ENCODE results near the gene POFUT1. TPM values are rescaled to one million over a fixed set of nuclear protein-coding genes. Genes with fewer than 3 reads are reported as not detected.
A peak's percentile ranks its signal among the peaks of the same experiment; 100 is the strongest.

Gene POFUT1
- total RNA-seq, 4 donors from 2014 or later: 28.8 to 42.4 (median 33.5) TPM

GRCh38 chr20:32201296-32201976, 6.2 kb upstream of the POFUT1 start:
- no peak for TF ChIP-seq EP300 (IDR thresholded peaks at IDR 0.05)
- TF ChIP-seq POLR2AphosphoS5 (IDR thresholded peaks at IDR 0.05): no peak
- no peak for TF ChIP-seq CTCF (IDR thresholded peaks at IDR 0.05)
- no peak for TF ChIP-seq POLR2A (IDR thresholded peaks at IDR 0.05)
- H3K4me1 ChIP-seq: peaks cover 16 to 52% (median 30%) of the 10 kb centered on the region in 3 donors
- no peaks in the 10 kb centered on the region for H3K9me3 ChIP-seq
- H3K27ac ChIP-seq: peak overlapping the region in 2 of 4 donors; percentile 89 to 91
- 83 to 86% methylated on average over 3 to 4 of the region's 4 CpGs for WGBS, 2 donors (ENCODE audit: low coverage in 1 of 2)
- no peak overlapping the region for H3K4me3 ChIP-seq
- peaks cover 0 to 58% of the 10 kb centered on the region in 2 donors for H3K36me3 ChIP-seq
- ATAC-seq: no peak
- no peaks in the 10 kb centered on the region for H3K27me3 ChIP-seq

GRCh38 chr20:32201977-32202363, 5.7 kb upstream of the POFUT1 start:
- peak overlapping the region in 2 of 4 donors; percentile 89 to 91 for H3K27ac ChIP-seq
- H3K4me1 ChIP-seq: peaks cover 16 to 58% (median 35%) of the 10 kb centered on the region in 3 donors
- 89 to 100% methylated on average over 2 to 4 of the region's 8 CpGs for WGBS, 2 donors (ENCODE audit: low coverage in 1 of 2)
- no peak for ATAC-seq
- H3K36me3 ChIP-seq: peaks cover 0 to 53% of the 10 kb centered on the region in 2 donors
- H3K27me3 ChIP-seq: no peaks in the 10 kb centered on the region
- H3K9me3 ChIP-seq: no peaks in the 10 kb centered on the region
- no peak for TF ChIP-seq CTCF (IDR thresholded peaks at IDR 0.05)
- no peak for TF ChIP-seq EP300 (IDR thresholded peaks at IDR 0.05)
- no peak for TF ChIP-seq POLR2AphosphoS5 (IDR thresholded peaks at IDR 0.05)
- no peak for TF ChIP-seq POLR2A (IDR thresholded peaks at IDR 0.05)
- no peak overlapping the region for H3K4me3 ChIP-seq

DNA sequence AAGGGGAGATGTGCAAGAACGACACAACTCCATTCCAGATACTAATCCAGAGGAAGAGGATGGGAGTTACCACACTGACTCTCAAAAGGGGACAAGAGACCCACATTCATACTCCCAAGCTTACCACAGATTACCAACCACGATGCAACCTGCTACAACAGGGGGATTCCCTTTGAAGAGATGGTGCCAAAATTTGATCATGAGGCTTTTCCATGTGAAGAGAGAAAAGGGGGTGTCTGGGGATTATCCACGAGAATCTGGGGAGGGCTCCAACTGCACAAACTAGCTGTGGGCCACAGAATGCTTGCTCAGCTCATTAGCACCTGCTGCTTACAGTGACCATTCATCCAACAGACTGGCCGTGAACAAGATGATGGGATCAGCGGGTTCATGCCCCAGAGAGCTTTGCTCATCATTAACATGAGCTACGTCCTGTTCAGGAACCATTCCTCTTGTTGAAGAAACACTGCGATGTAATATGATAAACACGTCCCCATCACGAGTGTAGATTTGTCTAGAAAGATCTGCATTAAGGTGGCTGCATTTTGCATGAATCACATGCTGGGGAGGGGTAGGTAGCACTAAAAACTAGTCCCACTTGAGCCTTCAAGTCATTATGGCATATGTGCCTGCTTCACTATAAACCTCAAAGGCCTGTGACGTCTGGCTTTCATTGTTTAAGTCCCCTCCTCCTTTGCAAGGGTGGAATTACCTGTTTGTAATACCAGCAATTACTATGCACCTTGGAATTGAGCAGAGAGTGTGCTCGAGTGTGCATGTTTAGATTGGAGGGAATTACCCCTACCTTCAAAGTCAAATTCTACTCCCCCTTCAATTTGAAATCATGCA, 4.1 kb upstream of the POFUT1 start:
- Histone ChIP-seq H3K27me3 (no peaks in the 10 kb centered on the region), H3K4me1 (peaks cover 16 to 66% (median 35%) of the 10 kb centered on the region in 3 donors), H3K9me3 (no peaks in the 10 kb centered on the region), H3K27ac (peak overlapping the region; percentile 20 to 94 (median 90)), H3K4me3 (no peak overlapping the region), H3K36me3 (peaks cover 0 to 37% of the 10 kb centered on the region in 2 donors)
- TF ChIP-seq CTCF (IDR thresholded peaks at IDR 0.05) (no peak), POLR2AphosphoS5 (IDR thresholded peaks at IDR 0.05) (no peak), POLR2A (IDR thresholded peaks at IDR 0.05) (no peak), EP300 (IDR thresholded peaks at IDR 0.05) (no peak)
- 36 to 46% methylated on average over 7 of the region's 11 CpGs for WGBS, 2 donors (ENCODE audit: low coverage in 1 of 2)
- ATAC-seq: no peak

- 32 to 36% methylated on average over 4 of the region's 4 CpGs for WGBS, 2 donors (ENCODE audit: low coverage in 1 of 2)
- TF ChIP-seq POLR2AphosphoS5 (IDR thresholded peaks at IDR 0.05) (peak; percentile 74), EP300 (IDR thresholded peaks at IDR 0.05) (no peak), POLR2A (IDR thresholded peaks at IDR 0.05) (no peak), CTCF (IDR thresholded peaks at IDR 0.05) (no peak)
- Histone ChIP-seq H3K4me1 (peaks cover 16 to 73% (median 40%) of the 10 kb centered on the region in 3 donors), H3K36me3 (peaks cover 0 to 28% of the 10 kb centered on the region in 2 donors), H3K27ac (peak overlapping the region; percentile 61 to 94 (median 90)), H3K27me3 (no peaks in the 10 kb centered on the region), H3K9me3 (no peaks in the 10 kb centered on the region), H3K4me3 (no peak overlapping the region)
- no peak for ATAC-seq
These were observed 3.2 kb upstream of the POFUT1 start for GRCh38 chr20:32204205-32205109.

Data from gastroesophageal sphincter (tissue), 4 donors.